Suprapubic skin (tissue), 4 donors: Measurements from ENCODE around the gene AGR2.

Experiments
- POLR2A ChIP-seq, 2 donors: fragments of 450-650 bp; IDR thresholded peaks; one replicate each; pipeline ENCODE4 v1.6.1; 2017; ENCODE audit warnings: antibody characterized with exemption in 2 of 2, mild to moderate bottlenecking in 2 of 2, moderate library complexity in 2 of 2
- POLR2AphosphoS5 ChIP-seq, 3 donors: sonication (generic); formaldehyde crosslinking; IDR thresholded peaks; one replicate each; pipeline ENCODE4 v1.6.1; 2017; ENCODE audit warnings: antibody characterized with exemption in 3 of 3
- TF ChIP-seq, protein P1 (sequence below), 2 donors: fragments of 200-600 bp in 1 of 2; fragments of 450-650 bp in 1 of 2; sonication (generic) in 1 of 2; IDR thresholded peaks; one replicate each; pipeline ENCODE4 v1.5.1; 2016 to 2019; ENCODE audit warnings: antibody characterized with exemption in 2 of 2, mild to moderate bottlenecking in 1 of 2, moderate library complexity in 1 of 2

DNA sequence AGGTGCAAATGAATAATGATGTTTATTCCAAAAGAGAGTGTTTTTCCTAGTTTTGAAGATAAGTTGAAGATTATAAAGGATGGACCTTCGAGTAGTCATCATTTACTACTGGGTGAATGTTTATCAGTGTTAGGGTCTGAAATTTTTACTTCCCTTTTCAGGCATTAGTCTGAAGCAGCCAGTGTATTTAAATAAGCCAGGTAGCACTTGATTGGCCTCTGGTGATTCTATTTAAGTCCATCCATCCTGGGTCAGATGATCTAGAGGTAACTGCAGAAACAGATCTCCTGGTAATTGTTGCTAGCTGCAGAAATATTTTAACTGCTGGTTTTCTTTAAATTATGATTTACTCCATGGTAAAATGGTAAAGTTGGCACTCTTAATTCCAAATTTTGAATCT is 34.1 kb upstream of the AGR2 start:
- TF ChIP-seq, protein P1, sequence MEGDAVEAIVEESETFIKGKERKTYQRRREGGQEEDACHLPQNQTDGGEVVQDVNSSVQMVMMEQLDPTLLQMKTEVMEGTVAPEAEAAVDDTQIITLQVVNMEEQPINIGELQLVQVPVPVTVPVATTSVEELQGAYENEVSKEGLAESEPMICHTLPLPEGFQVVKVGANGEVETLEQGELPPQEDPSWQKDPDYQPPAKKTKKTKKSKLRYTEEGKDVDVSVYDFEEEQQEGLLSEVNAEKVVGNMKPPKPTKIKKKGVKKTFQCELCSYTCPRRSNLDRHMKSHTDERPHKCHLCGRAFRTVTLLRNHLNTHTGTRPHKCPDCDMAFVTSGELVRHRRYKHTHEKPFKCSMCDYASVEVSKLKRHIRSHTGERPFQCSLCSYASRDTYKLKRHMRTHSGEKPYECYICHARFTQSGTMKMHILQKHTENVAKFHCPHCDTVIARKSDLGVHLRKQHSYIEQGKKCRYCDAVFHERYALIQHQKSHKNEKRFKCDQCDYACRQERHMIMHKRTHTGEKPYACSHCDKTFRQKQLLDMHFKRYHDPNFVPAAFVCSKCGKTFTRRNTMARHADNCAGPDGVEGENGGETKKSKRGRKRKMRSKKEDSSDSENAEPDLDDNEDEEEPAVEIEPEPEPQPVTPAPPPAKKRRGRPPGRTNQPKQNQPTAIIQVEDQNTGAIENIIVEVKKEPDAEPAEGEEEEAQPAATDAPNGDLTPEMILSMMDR (IDR thresholded peaks at IDR 0.05), result no peak
- TF ChIP-seq POLR2A (IDR thresholded peaks at IDR 0.05) (no peak), POLR2AphosphoS5 (IDR thresholded peaks at IDR 0.05) (no peak)
